ENCODE results near the gene SPRR2D. TPM values are rescaled to one million over a fixed set of nuclear protein-coding genes. Genes with fewer than 3 reads are reported as not detected.

The SPRR2D gene
- total RNA-seq, 1 donor from 2014 or later: 0.57 TPM

- no peaks in the 10 kb centered on the region for H3K4me1 ChIP-seq (ENCODE audit: insufficient read depth, low read length)
These were observed 8.3 kb upstream of the SPRR2D start for GRCh38 chr1:153049211-153049610.

DNA sequence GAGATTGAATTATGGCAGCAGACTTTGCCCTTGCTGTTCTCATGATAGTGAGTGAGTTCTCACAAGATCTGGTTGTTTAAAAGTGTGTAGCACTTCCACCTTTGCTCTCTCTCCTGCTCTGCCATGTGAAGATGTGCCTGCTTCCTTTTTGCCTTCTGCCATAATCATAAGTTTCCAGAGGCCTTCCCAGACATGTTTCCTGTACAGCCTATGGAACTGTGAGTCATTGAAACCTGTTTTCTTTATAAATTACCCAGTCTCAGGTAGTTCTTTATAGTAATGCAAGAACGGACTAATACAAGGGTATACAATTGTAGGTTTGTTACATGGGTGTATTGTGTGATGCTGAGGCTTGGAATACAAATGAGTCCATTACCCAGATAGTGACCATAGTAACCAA lies 5.7 kb downstream of the SPRR2D start:
- H3K4me3 Mint-ChIP-seq (ENCODE audit: unreplicated experiment): no peak overlapping the region

More at GRCh38 chr1:153049211-153049610, 8.3 kb upstream of the SPRR2D start:
- Mint-ChIP-seq H3K27ac (ENCODE audit: unreplicated experiment) (no peak overlapping the region), H3K4me1 (ENCODE audit: low read depth, unreplicated experiment) (no peaks in the 10 kb centered on the region), H3K36me3 (ENCODE audit: low read depth, unreplicated experiment) (no peaks in the 10 kb centered on the region), H3K9me3 (ENCODE audit: unreplicated experiment) (no peaks in the 10 kb centered on the region), H3K27me3 (ENCODE audit: low read depth, unreplicated experiment) (peaks cover 11% of the 10 kb centered on the region), H3K4me3 (ENCODE audit: unreplicated experiment) (no peak overlapping the region)
- no peak for FAIRE-seq
- Histone ChIP-seq H2AFZ (ENCODE audit: low read depth, low read length) (no peak overlapping the region), H3K9ac (ENCODE audit: low read length) (no peak overlapping the region), H3K27me3 (ENCODE audit: insufficient read depth, low read length) (no peaks in the 10 kb centered on the region), H3K27ac (ENCODE audit: low read depth, low read length) (no peak overlapping the region), H4K20me1 (ENCODE audit: insufficient read depth, low read length) (no peaks in the 10 kb centered on the region), H3K4me2 (ENCODE audit: low read length) (no peak overlapping the region), H3K36me3 (ENCODE audit: insufficient read depth, low read length) (no peaks in the 10 kb centered on the region), H3K4me3 (ENCODE audit: insufficient read depth, low read depth, low read length) (no peak overlapping the region), H3K9me3 (ENCODE audit: insufficient read depth, low read depth, low read length) (no peaks in the 10 kb centered on the region), H3K79me2 (ENCODE audit: insufficient read depth, low read length) (no peaks in the 10 kb centered on the region)
- DNase-seq (ENCODE audit: low read depth): no peak
- TF ChIP-seq EZH2 (IDR thresholded peaks at IDR 0.05; ENCODE audit: insufficient read depth, low read length): no peak
- no peak for TF ChIP-seq CTCF (IDR thresholded peaks at IDR 0.05; ENCODE audit: insufficient read depth, low read depth, low read length)

More for the DNA sequence above, 5.7 kb downstream of the SPRR2D start:
- TF ChIP-seq EZH2 (IDR thresholded peaks at IDR 0.05; ENCODE audit: insufficient read depth, low read length) (no peak), CTCF (IDR thresholded peaks at IDR 0.05; ENCODE audit: insufficient read depth, low read depth, low read length) (no peak)
- Mint-ChIP-seq H3K27me3 (ENCODE audit: low read depth, unreplicated experiment) (no peaks in the 10 kb centered on the region), H3K27ac (ENCODE audit: unreplicated experiment) (no peak overlapping the region), H3K4me1 (ENCODE audit: low read depth, unreplicated experiment) (peaks cover 9% of the 10 kb centered on the region), H3K36me3 (ENCODE audit: low read depth, unreplicated experiment) (no peaks in the 10 kb centered on the region), H3K9me3 (ENCODE audit: unreplicated experiment) (no peaks in the 10 kb centered on the region)
- H3K27me3 ChIP-seq (ENCODE audit: insufficient read depth, low read length): no peaks in the 10 kb centered on the region
- no peak overlapping the region for H3K27ac ChIP-seq (ENCODE audit: low read depth, low read length)
- no peak overlapping the region for H3K4me3 ChIP-seq (ENCODE audit: insufficient read depth, low read depth, low read length)
- DNase-seq (ENCODE audit: low read depth) (no peak), FAIRE-seq (no peak)
- H4K20me1 ChIP-seq (ENCODE audit: insufficient read depth, low read length): no peaks in the 10 kb centered on the region
- H2AFZ ChIP-seq (ENCODE audit: low read depth, low read length): no peak overlapping the region
- no peak overlapping the region for H3K9ac ChIP-seq (ENCODE audit: low read length)
- H3K79me2 ChIP-seq (ENCODE audit: insufficient read depth, low read length): no peaks in the 10 kb centered on the region
- H3K9me3 ChIP-seq (ENCODE audit: insufficient read depth, low read depth, low read length): no peaks in the 10 kb centered on the region
- H3K4me2 ChIP-seq (ENCODE audit: low read length): no peak overlapping the region
- H3K36me3 ChIP-seq (ENCODE audit: insufficient read depth, low read length): no peaks in the 10 kb centered on the region
- H3K4me1 ChIP-seq (ENCODE audit: insufficient read depth, low read length): no peaks in the 10 kb centered on the region

Data from astrocyte (in vitro differentiated cells and primary cell).